GM19099 (cell line): ENCODE data around the gene C11orf54.
A peak's percentile ranks its signal among the peaks of the same experiment; 100 is the strongest.

Experiments used
- POLR2A ChIP-seq: IDR thresholded peaks from 3 replicates; pipeline ENCODE4 v1.6.1; 2011; ENCODE audit warnings: low read depth; ENCODE audit not compliant: insufficient read length; ENCODE audit errors: extremely low read depth

The C11orf54 gene

GRCh38 chr11:93728792-93729128 is 12.7 kb upstream of the C11orf54 start:
- no peak for TF ChIP-seq POLR2A

GRCh38 chr11:93729129-93729616 is 12.3 kb upstream of the C11orf54 start:
- peak; percentile 50 for TF ChIP-seq POLR2A

- TF ChIP-seq POLR2A, result peak; percentile 13
Measured at GRCh38 chr11:93730108-93731107, 11.1 kb upstream of the C11orf54 start.

- TF ChIP-seq POLR2A, result no peak
Measured at GRCh38 chr11:93732237-93732892, 9.1 kb upstream of the C11orf54 start.

- TF ChIP-seq POLR2A, result no peak
Measured at GRCh38 chr11:93733474-93733873, 8.0 kb upstream of the C11orf54 start.

- TF ChIP-seq POLR2A, result no peak
Measured at GRCh38 chr11:93734427-93735222, 6.8 kb upstream of the C11orf54 start.

GRCh38 chr11:93735627-93736026 is 5.8 kb upstream of the C11orf54 start:
- no peak for TF ChIP-seq POLR2A

- TF ChIP-seq POLR2A, result no peak
Measured at GRCh38 chr11:93736129-93736528, 5.3 kb upstream of the C11orf54 start.

GRCh38 chr11:93737904-93738612 is 3.4 kb upstream of the C11orf54 start:
- TF ChIP-seq POLR2A, result no peak

- TF ChIP-seq POLR2A, result no peak
Measured at GRCh38 chr11:93738647-93739081, 2.8 kb upstream of the C11orf54 start.

GRCh38 chr11:93740031-93740729 is 1.3 kb upstream of the C11orf54 start:
- no peak for TF ChIP-seq POLR2A

GRCh38 chr11:93740730-93741093 is 760 bp upstream of the C11orf54 start:
- no peak for TF ChIP-seq POLR2A

- TF ChIP-seq POLR2A, result no peak
Measured at GRCh38 chr11:93741882-93742226, 382 bp downstream of the C11orf54 start.

GRCh38 chr11:93743291-93743690 is 1.8 kb downstream of the C11orf54 start:
- TF ChIP-seq POLR2A, result no peak
